T follicular helper cell (primary cell): Measurements from ENCODE around the gene MYH7.

ENCODE experiments used
- DNase-seq: peaks from one replicate; pipeline ENCODE4 v3.0.0-alpha.2; 2020; ENCODE audit warnings: low read depth

Gene MYH7

DNA sequence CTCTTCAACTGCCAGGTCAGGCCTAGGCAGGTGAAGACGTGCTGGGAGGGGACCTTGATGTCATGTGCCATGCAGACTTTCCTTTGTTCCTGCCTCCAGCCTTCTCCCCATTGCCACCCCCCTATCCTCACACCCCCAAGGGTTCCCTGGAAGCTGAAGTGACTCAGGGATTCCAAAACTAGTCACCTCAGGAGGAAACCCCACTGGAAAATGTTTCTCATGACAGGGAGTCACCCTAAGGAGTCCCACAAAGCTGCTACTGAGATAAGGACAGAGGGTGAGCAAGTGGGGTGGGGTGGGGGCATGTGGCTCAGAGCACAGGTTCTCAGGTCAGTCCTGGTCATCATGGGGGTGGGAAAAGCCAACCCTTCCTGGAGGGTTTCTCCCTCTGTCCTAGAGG is 65.2 kb downstream of the MYH7 start:
- DNase-seq = no peak

DNA sequence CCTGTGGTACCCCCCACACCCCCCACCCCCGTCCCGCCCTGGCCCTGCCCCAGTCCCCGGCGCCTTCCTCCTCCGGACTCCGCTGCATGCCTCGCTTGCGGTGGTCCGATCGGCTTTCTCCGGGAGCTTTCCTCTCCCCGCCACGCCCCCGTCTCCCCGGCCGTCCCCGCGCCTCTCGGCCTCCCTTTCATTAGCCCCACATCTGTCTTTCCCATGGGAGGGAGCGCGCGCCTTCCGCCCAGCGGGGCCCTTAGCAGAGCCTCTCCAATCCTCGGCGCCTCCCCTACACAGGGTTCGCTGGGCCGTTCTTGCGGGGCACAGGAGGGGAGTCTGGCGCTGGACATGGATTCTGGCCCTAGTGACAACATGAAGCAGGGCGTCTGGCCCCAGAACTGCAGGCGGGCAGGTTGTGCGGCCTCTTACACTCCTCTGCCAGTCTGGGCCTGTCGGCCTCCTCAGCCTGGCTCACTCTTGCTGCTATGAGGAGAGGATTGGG is 69.0 kb downstream of the MYH7 start:
- DNase-seq = no peak

DNA sequence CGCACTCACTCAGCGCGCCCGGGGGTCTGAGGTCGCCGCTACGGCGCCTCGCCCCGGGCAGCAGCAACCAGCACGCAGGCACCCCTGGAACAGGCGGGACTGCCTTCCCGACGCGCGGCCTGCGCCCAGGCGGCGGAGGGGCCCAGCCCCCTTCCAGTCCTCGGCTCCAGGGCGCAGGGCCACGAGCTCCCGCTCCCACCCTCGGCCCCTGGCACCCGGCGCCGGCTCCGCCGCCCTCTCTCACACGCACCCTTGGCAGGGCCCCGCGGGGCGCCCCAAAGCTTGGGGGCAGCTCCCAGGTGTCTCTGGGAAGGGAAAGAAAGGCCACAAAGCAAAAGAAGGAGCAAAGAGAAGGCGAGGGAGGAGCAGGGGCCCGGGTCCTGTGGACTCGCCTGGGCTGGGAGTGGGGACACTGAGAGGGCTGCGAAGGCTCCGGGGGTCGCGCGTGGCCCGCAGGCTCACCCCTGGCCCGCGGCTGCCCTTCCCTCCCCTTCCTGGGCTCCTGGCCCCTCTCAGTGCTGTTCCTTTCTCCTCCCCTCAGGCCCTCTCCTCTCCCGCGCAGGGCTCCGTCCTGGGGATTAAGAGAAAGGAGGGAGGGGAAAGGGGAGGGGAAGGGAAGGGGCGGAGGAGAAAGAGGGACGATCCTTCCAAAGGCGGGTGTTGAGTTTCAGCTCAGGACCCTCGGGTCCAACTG is 69.6 kb downstream of the MYH7 start:
- DNase-seq = no peak

- DNase-seq = no peak
Measured at GRCh38 chr14:23365036-23365731, 70.3 kb downstream of the MYH7 start, which contains the start of gene EFS. Gene EFS, minus strand, starts transcription at chr14:23365172. Its CDS starts 147 bp downstream, at chr14:23365025.

DNA sequence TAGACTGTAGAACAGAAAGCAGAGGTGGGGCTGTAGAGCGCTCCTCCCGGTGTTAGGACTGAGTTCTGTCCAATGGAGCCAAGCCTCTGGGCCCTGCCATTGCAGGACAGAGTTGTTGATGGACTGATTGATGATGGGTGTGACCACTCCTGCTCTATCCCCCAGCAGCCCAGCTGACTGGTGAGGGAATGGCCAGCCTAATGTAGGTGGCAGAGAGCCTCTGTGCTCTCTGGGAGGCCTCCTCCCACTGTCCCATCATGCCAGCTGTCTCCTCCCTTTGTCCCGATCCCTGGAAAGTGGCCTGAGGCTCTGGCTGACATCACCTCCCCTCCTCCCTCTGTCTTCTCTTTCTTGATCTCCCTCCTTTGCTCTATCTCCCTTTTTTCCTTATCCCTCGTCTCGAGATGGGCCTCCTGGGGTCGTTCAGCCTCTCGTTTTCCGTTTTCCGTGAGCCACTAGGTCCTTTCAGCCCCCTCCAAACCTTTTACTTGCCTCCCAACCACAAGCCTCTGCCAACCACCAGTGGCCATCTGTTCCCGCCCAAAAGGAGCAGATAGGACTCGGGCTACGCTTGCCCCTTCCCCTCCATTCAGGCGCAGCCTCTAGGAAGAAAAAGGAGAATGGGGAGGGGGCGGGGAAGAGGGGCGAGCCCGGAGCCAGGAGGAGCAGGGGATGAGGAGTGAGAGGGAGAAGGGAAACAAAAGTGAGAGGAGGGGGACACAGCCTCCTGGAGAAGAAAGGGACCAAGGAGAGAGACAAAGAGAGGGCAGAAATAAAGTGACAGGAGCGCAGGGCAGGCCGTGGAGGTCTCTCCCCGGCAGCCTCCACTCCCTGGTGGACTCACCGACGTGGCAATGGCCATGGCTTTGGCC is 71.1 kb downstream of the MYH7 start:
- no peak for DNase-seq
